K562 (cell line): Measurements from ENCODE around the gene XPR1. TPM values are rescaled to one million over a fixed set of nuclear protein-coding genes. Genes with fewer than 3 reads are reported as not detected.
A peak's percentile ranks its signal among the peaks of the same experiment; 100 is the strongest.

Source experiments
- ARHGAP35 ChIP-seq: fragments of 450-650 bp; IDR thresholded peaks from 2 replicates; pipeline ENCODE4 v1.6.1; 2018; ENCODE audit not compliant: partially characterized antibody
- CC2D1A ChIP-seq: fragments of 450-650 bp; IDR thresholded peaks from 2 replicates; pipeline ENCODE4 v1.6.1; 2017; ENCODE audit warnings: mild to moderate bottlenecking
- DLX4 ChIP-seq: fragments of 250-450 bp; sonication (Bioruptor Pico); IDR thresholded peaks from 2 replicates; pipeline ENCODE4 v1.6.1; 2021; ENCODE audit warnings: mild to moderate bottlenecking
- ELF2 ChIP-seq: fragments of 250-450 bp; sonication (Bioruptor Pico); IDR thresholded peaks from 2 replicates; pipeline ENCODE4 v1.5.0; 2021; ENCODE audit warnings: mild to moderate bottlenecking
- FOXK2 ChIP-seq, 2 experiments: fragments of 450-650 bp; IDR thresholded peaks in 1 of 2; conservative IDR thresholded peaks in 1 of 2; 2 replicates each; pipeline ENCODE4 v1.6.1; 2016; ENCODE audit warnings: low read depth in 2 of 2, mild to moderate bottlenecking in 1 of 2
- GMEB1 ChIP-seq: fragments of 250-450 bp; sonication (Bioruptor Pico); IDR thresholded peaks from 2 replicates; pipeline ENCODE4 v1.4.0; 2020; ENCODE audit warnings: mild to moderate bottlenecking
- HNRNPLL ChIP-seq: fragments of 200-400 bp; formaldehyde crosslinking; IDR thresholded peaks from 2 replicates; pipeline ENCODE4 v1.6.1; 2017; ENCODE audit warnings: low read length, low read depth, mild to moderate bottlenecking; ENCODE audit not compliant: poor library complexity, severe bottlenecking
- IFI16 ChIP-seq: fragments of 250-450 bp; sonication (Bioruptor Pico); IDR thresholded peaks from 2 replicates; pipeline ENCODE4 v2.1.2; 2022; ENCODE audit warnings: mild to moderate bottlenecking, inconsistent platforms
- JUNB ChIP-seq: fragments of 450-650 bp; formaldehyde crosslinking; conservative IDR thresholded peaks from 2 replicates; pipeline ENCODE4 v1.4.0; 2020; ENCODE audit warnings: mild to moderate bottlenecking
- KAT8 ChIP-seq: fragments of 450-650 bp; IDR thresholded peaks from 2 replicates; pipeline ENCODE4 v1.6.1; 2016; ENCODE audit warnings: low read depth, mild to moderate bottlenecking
- KDM5B ChIP-seq: fragments of 200-600 bp; sonication (generic); IDR thresholded peaks from 2 replicates; pipeline ENCODE4 v1.6.1; 2012; ENCODE audit warnings: low read depth, mild to moderate bottlenecking, moderate library complexity, low read length, control low read depth, inconsistent platforms; ENCODE audit not compliant: insufficient replicate concordance
- KLF10 ChIP-seq: fragments of 250-450 bp; sonication (Bioruptor Pico); IDR thresholded peaks from 2 replicates; pipeline ENCODE4 v1.6.1; 2021; ENCODE audit warnings: matching md5 sums
- LARP7 ChIP-seq: fragments of 450-650 bp; IDR thresholded peaks from 2 replicates; pipeline ENCODE4 v1.6.1; 2016
- MAX ChIP-seq: sonication (generic); formaldehyde crosslinking; IDR thresholded peaks from 2 replicates; pipeline ENCODE4 v1.9.0; 2022; ENCODE audit warnings: mild to moderate bottlenecking, missing genetic modification reagents
- NEUROD1 ChIP-seq: fragments of 150-350 bp; IDR thresholded peaks from 2 replicates; pipeline ENCODE4 v1.6.1; 2014; ENCODE audit warnings: borderline replicate concordance, low read length, low read depth; ENCODE audit not compliant: partially characterized antibody
- NKRF ChIP-seq: fragments of 450-650 bp; IDR thresholded peaks from 2 replicates; pipeline ENCODE4 v1.6.1; 2016; ENCODE audit warnings: borderline replicate concordance
- PCBP1 ChIP-seq: fragments of 200-400 bp; formaldehyde crosslinking; IDR thresholded peaks from 2 replicates; pipeline ENCODE4 v1.6.1; 2018; ENCODE audit warnings: mild to moderate bottlenecking, low read depth, low read length; ENCODE audit not compliant: poor library complexity, severe bottlenecking
- RBM14 ChIP-seq: fragments of 200-400 bp; formaldehyde crosslinking; IDR thresholded peaks from 2 replicates; pipeline ENCODE4 v1.6.1; 2018; ENCODE audit warnings: low read depth, mild to moderate bottlenecking, low read length, moderate library complexity, borderline replicate concordance; ENCODE audit not compliant: insufficient read depth
- SMC3 ChIP-seq: conservative IDR thresholded peaks from 2 replicates; pipeline ENCODE4 v1.6.1; 2011; ENCODE audit warnings: low read depth, low read length, improper control_type of control experiment; ENCODE audit not compliant: insufficient read depth
- SRSF1 ChIP-seq: fragments of 200-400 bp; formaldehyde crosslinking; IDR thresholded peaks from 2 replicates; pipeline ENCODE4 v1.6.1; 2017; ENCODE audit warnings: mild to moderate bottlenecking, low read depth, low read length, moderate library complexity
- TEAD4 ChIP-seq, 2 experiments: sonication (generic) in 1 of 2; formaldehyde crosslinking in 1 of 2; IDR thresholded peaks; 2 replicates each; pipeline versions ENCODE4 v1.6.1 to v1.8.0; 2012 to 2022; ENCODE audit warnings: borderline replicate concordance in 1 of 2, inconsistent platforms in 1 of 2, low read length in 1 of 2, mild to moderate bottlenecking in 1 of 2, missing genetic modification reagents in 1 of 2
- ZNF140 ChIP-seq: fragments of 250-450 bp; sonication (Bioruptor Pico); IDR thresholded peaks from 2 replicates; pipeline ENCODE4 v1.8.0; 2021; ENCODE audit warnings: moderate library complexity, mild to moderate bottlenecking, inconsistent platforms
- ZNF57 ChIP-seq: fragments of 450-650 bp; formaldehyde crosslinking; IDR thresholded peaks from 2 replicates; pipeline ENCODE4 v1.4.0; 2020; ENCODE audit warnings: mild to moderate bottlenecking, moderate library complexity
- ZNF785 ChIP-seq: fragments of 250-450 bp; sonication (Bioruptor Pico); IDR thresholded peaks from 2 replicates; pipeline ENCODE4 v1.4.0; 2020; ENCODE audit warnings: mild to moderate bottlenecking
- ZZZ3 ChIP-seq: fragments of 450-650 bp; IDR thresholded peaks from 2 replicates; pipeline ENCODE4 v1.6.1; 2016; ENCODE audit warnings: antibody characterized with exemption, mild to moderate bottlenecking, moderate library complexity
- polyA plus RNA-seq, 8 experiments: library from polyadenylated mRNA; depleted of rRNA in 4 of 8; stranded (reverse) in 5 of 8; unstranded in 3 of 8; fragments of >200 nt; fragmentation: Nextera tagmentation in 2 of 8; fragmentation: Illumina TruSeq in 1 of 8; extraction: Ambion mirVana in 2 of 8; extraction: Trizol in 1 of 8; gene quantifications; 2 replicates each; pipeline versions ENCODE4 v1.2.1 to v1.2.3, GENCODE V29; 2011 to 2014; ENCODE audit warnings: inconsistent platforms in 1 of 8, missing spikeins in 1 of 8
- total RNA-seq, 7 experiments: library from RNA; depleted of rRNA in 6 of 7; stranded (reverse); fragments of >200 nt in 6 of 7; fragmentation: Illumina TruSeq in 2 of 7; extraction: Trizol in 2 of 7; gene quantifications; 2 replicates each; pipeline versions ENCODE4 v1.2.1 to v1.2.3, GENCODE V29; 2011 to 2021; ENCODE audit warnings: low replicate concordance in 1 of 7

Gene XPR1
- total and polyA plus RNA-seq, 9 of the 15 experiments (the other 6 are each of a cell fraction or from before 2014, with no cell fraction given): 3.0 to 66.2 (median 38.6) TPM

- TF ChIP-seq ELF2 (CRISPR knock-in tag) (no peak), PCBP1 (no peak), DLX4 (CRISPR knock-in tag) (no peak), SRSF1 (no peak), SMC3 (no peak), NKRF (no peak), KDM5B (no peak), ZZZ3 (no peak), ZNF140 (CRISPR knock-in tag) (no peak), IFI16 (CRISPR knock-in tag) (no peak), CC2D1A (no peak), GMEB1 (CRISPR knock-in tag) (no peak), MAX (CRISPR knock-in tag) (no peak), RBM14 (no peak), KLF10 (CRISPR knock-in tag) (no peak), HNRNPLL (no peak), NEUROD1 (no peak), TEAD4 (IDR thresholded peaks at IDR 0.05; ENCODE audit: low read length) (peak; percentile 67), TEAD4 (CRISPR knock-in tag; IDR thresholded peaks at IDR 0.05; ENCODE audit: borderline replicate concordance) (no peak), ZNF785 (CRISPR knock-in tag) (no peak), JUNB (CRISPR knock-in tag) (no peak), KAT8 (no peak), ZNF57 (CRISPR knock-in tag) (no peak), LARP7 (no peak), ARHGAP35 (no peak), FOXK2 (conservative IDR thresholded peaks at IDR 0.05 in 1 of 2, IDR thresholded peaks at IDR 0.05 in 1 of 2; ENCODE audit: low read depth in 2 of 2) (peak; percentile 87 to 92)
Observed at GRCh38 chr1:180815188-180815587, 183.4 kb downstream of the XPR1 start (continued).
